Measurements from ENCODE around the gene JUNB. TPM values are rescaled to one million over a fixed set of nuclear protein-coding genes. Genes with fewer than 3 reads are reported as not detected.

The JUNB gene
- total and polyA plus RNA-seq, 2 of the 4 experiments (the other 2 are of a cell fraction) = 20.8 to 109 TPM

- POLR2A ChIA-PET (ENCODE audit: unreplicated experiment) = no interaction called here
- BruUV-seq (replicated peaks) = no TSS peak
These were observed 42.1 kb downstream of the JUNB start for GRCh38 chr19:12833418-12833737.

More at GRCh38 chr19:12833418-12833737, 42.1 kb downstream of the JUNB start:
- H3K23ac ChIP-seq (ENCODE audit: low read depth, low read length) = no peak overlapping the region
- no peak overlapping the region for H3K56ac ChIP-seq (ENCODE audit: extremely low read depth, insufficient read depth, low read length)
- DNase-seq = no peak
- no peak overlapping the region for H2AK5ac ChIP-seq (ENCODE audit: low read depth, low read length)
- H2AK9ac ChIP-seq (replicated peaks; ENCODE audit: low read depth, low read length, poor library complexity) = no peak overlapping the region
- H3K4me3 ChIP-seq (ENCODE audit: insufficient read depth, low read depth, low read length) = no peak overlapping the region
- no peak overlapping the region for H3K4ac ChIP-seq (ENCODE audit: low read depth, low read length)
- intact Hi-C loops (cut with micrococcal nuclease) = no loop called here
- H2BK120ac ChIP-seq (ENCODE audit: low read depth, low read length) = no peak overlapping the region
- H4K91ac ChIP-seq (ENCODE audit: insufficient read depth, low read depth, low read length) = no peak overlapping the region
- peaks cover 48% of the 10 kb centered on the region for H3K27me3 ChIP-seq (ENCODE audit: control insufficient read depth, insufficient read depth, low read length)
- H3K79me1 ChIP-seq (ENCODE audit: low read depth in 1 of 2, low read length in 2 of 2) = no peaks in the 10 kb centered on the region
- H4K20me1 ChIP-seq (ENCODE audit: insufficient read depth, low read length) = peaks cover 21% of the 10 kb centered on the region
- H3K9me3 ChIP-seq (ENCODE audit: control insufficient read depth, insufficient read depth, low read length) = no peaks in the 10 kb centered on the region; the same call in 1 of the 2 replicates
- no peak overlapping the region for H2AFZ ChIP-seq (replicated peaks; ENCODE audit: low read length, poor library complexity)
- no CpG with 5 or more reads among the region's 5 CpGs for WGBS, 2 experiments (ENCODE audit: extremely low coverage in 2 of 2, insufficient read length in 1 of 2)
- H3K27ac ChIP-seq (ENCODE audit: insufficient read depth, low read length) = no peak overlapping the region
- H2BK20ac ChIP-seq (ENCODE audit: low read depth, low read length) = no peak overlapping the region
- TF ChIP-seq RFX5 (IDR thresholded peaks at IDR 0.05; ENCODE audit: low read depth, low read length) (no peak), FOS (IDR thresholded peaks at IDR 0.05; ENCODE audit: low read depth, low read length) (no peak), POLR2A (IDR thresholded peaks at IDR 0.05; ENCODE audit: low read depth, low read length) (no peak), NFE2L2 (IDR thresholded peaks at IDR 0.05; ENCODE audit: low read depth, low read length) (no peak), MAZ (IDR thresholded peaks at IDR 0.05; ENCODE audit: borderline replicate concordance, low read depth, low read length) (no peak), MAFK (IDR thresholded peaks at IDR 0.05; ENCODE audit: low read depth, low read length) (no peak), RAD21 (IDR thresholded peaks at IDR 0.05; ENCODE audit: low read length) (no peak), MXI1 (IDR thresholded peaks at IDR 0.05; ENCODE audit: borderline replicate concordance, low read depth, low read length) (no peak)
- TF ChIP-seq, protein P1, sequence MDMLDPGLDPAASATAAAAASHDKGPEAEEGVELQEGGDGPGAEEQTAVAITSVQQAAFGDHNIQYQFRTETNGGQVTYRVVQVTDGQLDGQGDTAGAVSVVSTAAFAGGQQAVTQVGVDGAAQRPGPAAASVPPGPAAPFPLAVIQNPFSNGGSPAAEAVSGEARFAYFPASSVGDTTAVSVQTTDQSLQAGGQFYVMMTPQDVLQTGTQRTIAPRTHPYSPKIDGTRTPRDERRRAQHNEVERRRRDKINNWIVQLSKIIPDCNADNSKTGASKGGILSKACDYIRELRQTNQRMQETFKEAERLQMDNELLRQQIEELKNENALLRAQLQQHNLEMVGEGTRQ (IDR thresholded peaks at IDR 0.05; ENCODE audit: low read depth, low read length) = no peak
- no peak overlapping the region for H4K5ac ChIP-seq (ENCODE audit: low read depth, low read length)
- H3K14ac ChIP-seq (replicated peaks; ENCODE audit: low read depth, low read length) = no peak overlapping the region
- dilution Hi-C loops (cut with HindIII; ENCODE audit: low sequenced_read_pairs, unreplicated experiment) = no loop called here
- no peak overlapping the region for H3K9ac ChIP-seq (ENCODE audit: low read depth, low read length)
- 0 out of 2 replicates have a peak, but pooled peaks cover 8% of the 10 kb centered on the region for H3K9me1 ChIP-seq (ENCODE audit: insufficient read depth, low read length)
- H3K4me1 ChIP-seq (ENCODE audit: control insufficient read depth, insufficient read depth, low read length) = peaks cover 3% of the 10 kb centered on the region; the same call in 1 of the 2 replicates
- H4K8ac ChIP-seq (ENCODE audit: low read depth in 2 of 2, low read length in 2 of 2) = no peak overlapping the region
- no peak overlapping the region for H3K18ac ChIP-seq (ENCODE audit: low read depth, low read length)
- in situ Hi-C loops (cut with MboI; ENCODE audit: low sequenced_read_pairs) = no loop called here
- CTCF ChIA-PET = no interaction called here
- no peaks in the 10 kb centered on the region for H3K36me3 ChIP-seq (ENCODE audit: control insufficient read depth, insufficient read depth, low read length)
- no peak overlapping the region for H2BK5ac ChIP-seq (ENCODE audit: low read depth, low read length, poor library complexity, severe bottlenecking)
- H3K4me2 ChIP-seq (ENCODE audit: low read depth, low read length) = no peak overlapping the region
- H2BK15ac ChIP-seq (ENCODE audit: low read depth, low read length) = no peak overlapping the region
- no peak for ATAC-seq (ENCODE audit: low read depth)

Measured in IMR-90 (cell line).